ENCODE data around the gene JARID2.

- TF ChIP-seq EZH2phosphoT487 (IDR thresholded peaks at IDR 0.05; ENCODE audit: borderline replicate concordance, low read depth, low read length): no peak
- no peak for TF ChIP-seq CTCF (conservative IDR thresholded peaks at IDR 0.05; ENCODE audit: low read length)
Measured at GRCh38 chr6:15437090-15437635, 191.3 kb downstream of the JARID2 start.
